ENCODE results near the gene RPS3.

DNA sequence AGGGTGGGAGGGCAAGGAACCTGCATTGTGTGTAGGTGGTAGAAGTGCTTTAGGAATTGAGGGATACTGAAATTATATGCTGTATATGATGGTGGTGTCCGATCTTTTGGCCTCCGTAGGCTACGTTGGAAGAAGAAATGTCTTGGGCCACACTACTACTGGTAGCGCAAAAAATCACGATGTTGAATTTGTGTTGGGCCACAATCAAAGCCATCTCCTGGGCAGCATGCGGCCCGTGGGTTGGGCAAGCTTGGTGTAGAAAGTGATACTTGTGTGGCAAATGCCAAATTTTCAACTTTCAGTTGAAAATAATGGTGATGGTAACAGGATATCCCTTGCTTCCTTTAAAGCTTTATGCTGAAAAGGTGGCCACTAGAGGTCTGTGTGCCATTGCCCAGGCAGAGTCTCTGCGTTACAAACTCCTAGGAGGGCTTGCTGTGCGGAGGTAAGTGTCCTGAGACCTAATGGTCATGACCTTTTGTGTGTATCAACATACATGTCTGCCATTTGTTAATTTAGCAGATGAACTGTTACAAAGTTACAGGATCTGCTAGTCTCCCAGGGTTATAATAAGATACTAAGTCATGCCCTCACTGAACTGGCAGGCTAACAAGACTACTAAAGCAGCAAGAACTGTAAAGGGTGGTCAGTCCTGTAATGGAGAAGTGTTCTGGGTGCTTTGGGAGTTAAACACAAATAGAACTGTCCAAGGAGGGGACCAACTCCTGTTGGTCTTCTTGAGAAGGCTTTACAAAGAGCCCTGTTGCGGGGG is 2.9 kb downstream of the RPS3 start:
- TF ChIP-seq, protein P1, sequence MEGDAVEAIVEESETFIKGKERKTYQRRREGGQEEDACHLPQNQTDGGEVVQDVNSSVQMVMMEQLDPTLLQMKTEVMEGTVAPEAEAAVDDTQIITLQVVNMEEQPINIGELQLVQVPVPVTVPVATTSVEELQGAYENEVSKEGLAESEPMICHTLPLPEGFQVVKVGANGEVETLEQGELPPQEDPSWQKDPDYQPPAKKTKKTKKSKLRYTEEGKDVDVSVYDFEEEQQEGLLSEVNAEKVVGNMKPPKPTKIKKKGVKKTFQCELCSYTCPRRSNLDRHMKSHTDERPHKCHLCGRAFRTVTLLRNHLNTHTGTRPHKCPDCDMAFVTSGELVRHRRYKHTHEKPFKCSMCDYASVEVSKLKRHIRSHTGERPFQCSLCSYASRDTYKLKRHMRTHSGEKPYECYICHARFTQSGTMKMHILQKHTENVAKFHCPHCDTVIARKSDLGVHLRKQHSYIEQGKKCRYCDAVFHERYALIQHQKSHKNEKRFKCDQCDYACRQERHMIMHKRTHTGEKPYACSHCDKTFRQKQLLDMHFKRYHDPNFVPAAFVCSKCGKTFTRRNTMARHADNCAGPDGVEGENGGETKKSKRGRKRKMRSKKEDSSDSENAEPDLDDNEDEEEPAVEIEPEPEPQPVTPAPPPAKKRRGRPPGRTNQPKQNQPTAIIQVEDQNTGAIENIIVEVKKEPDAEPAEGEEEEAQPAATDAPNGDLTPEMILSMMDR (conservative IDR thresholded peaks at IDR 0.05; ENCODE audit: low read depth in 2 of 2) = no peak; a peak in 1 of 4 replicates
- no peak; the same call in 1 of the 2 replicates for TF ChIP-seq POLR2AphosphoS5 (IDR thresholded peaks at IDR 0.05; ENCODE audit: low read depth)
- no peak for TF ChIP-seq EZH2 (IDR thresholded peaks at IDR 0.05; ENCODE audit: low read depth, unreplicated experiment)
- no peak for TF ChIP-seq NANOG (IDR thresholded peaks at IDR 0.05; ENCODE audit: borderline replicate concordance)
- TF ChIP-seq, protein P2, sequence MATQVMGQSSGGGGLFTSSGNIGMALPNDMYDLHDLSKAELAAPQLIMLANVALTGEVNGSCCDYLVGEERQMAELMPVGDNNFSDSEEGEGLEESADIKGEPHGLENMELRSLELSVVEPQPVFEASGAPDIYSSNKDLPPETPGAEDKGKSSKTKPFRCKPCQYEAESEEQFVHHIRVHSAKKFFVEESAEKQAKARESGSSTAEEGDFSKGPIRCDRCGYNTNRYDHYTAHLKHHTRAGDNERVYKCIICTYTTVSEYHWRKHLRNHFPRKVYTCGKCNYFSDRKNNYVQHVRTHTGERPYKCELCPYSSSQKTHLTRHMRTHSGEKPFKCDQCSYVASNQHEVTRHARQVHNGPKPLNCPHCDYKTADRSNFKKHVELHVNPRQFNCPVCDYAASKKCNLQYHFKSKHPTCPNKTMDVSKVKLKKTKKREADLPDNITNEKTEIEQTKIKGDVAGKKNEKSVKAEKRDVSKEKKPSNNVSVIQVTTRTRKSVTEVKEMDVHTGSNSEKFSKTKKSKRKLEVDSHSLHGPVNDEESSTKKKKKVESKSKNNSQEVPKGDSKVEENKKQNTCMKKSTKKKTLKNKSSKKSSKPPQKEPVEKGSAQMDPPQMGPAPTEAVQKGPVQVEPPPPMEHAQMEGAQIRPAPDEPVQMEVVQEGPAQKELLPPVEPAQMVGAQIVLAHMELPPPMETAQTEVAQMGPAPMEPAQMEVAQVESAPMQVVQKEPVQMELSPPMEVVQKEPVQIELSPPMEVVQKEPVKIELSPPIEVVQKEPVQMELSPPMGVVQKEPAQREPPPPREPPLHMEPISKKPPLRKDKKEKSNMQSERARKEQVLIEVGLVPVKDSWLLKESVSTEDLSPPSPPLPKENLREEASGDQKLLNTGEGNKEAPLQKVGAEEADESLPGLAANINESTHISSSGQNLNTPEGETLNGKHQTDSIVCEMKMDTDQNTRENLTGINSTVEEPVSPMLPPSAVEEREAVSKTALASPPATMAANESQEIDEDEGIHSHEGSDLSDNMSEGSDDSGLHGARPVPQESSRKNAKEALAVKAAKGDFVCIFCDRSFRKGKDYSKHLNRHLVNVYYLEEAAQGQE (IDR thresholded peaks at IDR 0.05; ENCODE audit: unreplicated experiment) = no peak
- no peak for TF ChIP-seq ZNF331 (CRISPR knock-in tag; IDR thresholded peaks at IDR 0.05; ENCODE audit: low read depth)
- no peak for TF ChIP-seq EZH2phosphoT487 (IDR thresholded peaks at IDR 0.05; ENCODE audit: unreplicated experiment)
- TF ChIP-seq CREB1 (CRISPR knock-in tag; IDR thresholded peaks at IDR 0.05; ENCODE audit: low read depth) = no peak
